ENCODE measurements around the gene SBF2.
"Not testable (repeated sequence)": the region's sequence is repeated elsewhere in the genome, so short reads cannot be mapped to it uniquely, and the experiment has no call there.

Gene SBF2

DNA sequence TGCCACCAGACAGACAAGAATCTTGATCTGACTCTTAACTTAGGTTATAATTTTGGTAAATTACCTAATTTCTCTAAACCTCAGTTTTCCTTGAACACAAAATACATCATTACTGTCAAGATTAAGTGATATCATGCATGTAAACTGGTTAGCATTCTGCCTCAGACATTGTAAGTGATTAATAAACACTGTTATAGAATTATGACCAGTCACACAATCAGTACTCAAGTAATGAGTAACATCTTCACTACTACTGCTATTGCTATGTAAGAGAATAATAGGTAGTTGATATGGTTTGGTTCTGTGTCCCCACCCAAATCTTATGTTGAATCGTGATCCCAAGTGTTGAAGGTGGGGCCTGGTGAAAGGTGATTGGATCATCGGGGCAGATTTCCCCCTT lies 218.9 kb downstream of the SBF2 start:
- in situ Hi-C loops (cut with MboI; ENCODE audit: low sequenced_read_pairs): no loop called here

- in situ Hi-C loops (cut with MboI; ENCODE audit: low sequenced_read_pairs): no loop called here
These were observed 221.2 kb downstream of the SBF2 start for GRCh38 chr11:10072841-10073240.

- in situ Hi-C loops (cut with MboI; ENCODE audit: low sequenced_read_pairs): no loop called here
These were observed 221.9 kb downstream of the SBF2 start for GRCh38 chr11:10072142-10072541.

GRCh38 chr11:10067629-10068300 lies 226.3 kb downstream of the SBF2 start:
- in situ Hi-C loops (cut with MboI; ENCODE audit: low sequenced_read_pairs): no loop called here

DNA sequence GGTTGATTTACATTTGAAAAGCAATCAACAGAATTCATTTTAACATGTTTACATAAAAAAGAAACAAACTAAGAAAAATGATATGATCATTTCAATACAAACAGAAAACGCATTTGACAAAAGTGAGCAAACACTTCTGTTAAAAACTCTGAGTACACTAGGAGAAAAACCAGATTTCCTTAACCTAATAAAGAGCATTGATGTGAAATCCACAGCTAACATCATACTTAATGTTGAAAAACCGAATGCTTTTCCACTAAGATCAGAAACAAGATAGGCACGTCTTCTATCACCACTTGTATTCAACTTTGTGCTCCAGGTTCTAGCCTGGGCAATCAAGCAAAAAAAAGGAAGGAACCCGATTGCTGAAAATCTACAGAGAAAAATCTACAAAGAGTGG lies 227.6 kb downstream of the SBF2 start:
- in situ Hi-C loops (cut with MboI; ENCODE audit: low sequenced_read_pairs): no loop called here

- in situ Hi-C loops (cut with MboI; ENCODE audit: low sequenced_read_pairs): no loop called here
These were observed 229.2 kb downstream of the SBF2 start for GRCh38 chr11:10064828-10065227.

- in situ Hi-C loops (cut with MboI; ENCODE audit: low sequenced_read_pairs): no loop called here
These were observed 235.7 kb downstream of the SBF2 start for GRCh38 chr11:10058356-10058755.

- in situ Hi-C loops (cut with MboI; ENCODE audit: low sequenced_read_pairs): no loop called here
These were observed 242.0 kb downstream of the SBF2 start for GRCh38 chr11:10051868-10052586.

- in situ Hi-C loops (cut with MboI; ENCODE audit: low sequenced_read_pairs): no loop called here
These were observed 243.5 kb downstream of the SBF2 start for GRCh38 chr11:10050561-10050960.

GRCh38 chr11:10049756-10050155 lies 244.3 kb downstream of the SBF2 start:
- in situ Hi-C loops (cut with MboI; ENCODE audit: low sequenced_read_pairs): no loop called here

DNA sequence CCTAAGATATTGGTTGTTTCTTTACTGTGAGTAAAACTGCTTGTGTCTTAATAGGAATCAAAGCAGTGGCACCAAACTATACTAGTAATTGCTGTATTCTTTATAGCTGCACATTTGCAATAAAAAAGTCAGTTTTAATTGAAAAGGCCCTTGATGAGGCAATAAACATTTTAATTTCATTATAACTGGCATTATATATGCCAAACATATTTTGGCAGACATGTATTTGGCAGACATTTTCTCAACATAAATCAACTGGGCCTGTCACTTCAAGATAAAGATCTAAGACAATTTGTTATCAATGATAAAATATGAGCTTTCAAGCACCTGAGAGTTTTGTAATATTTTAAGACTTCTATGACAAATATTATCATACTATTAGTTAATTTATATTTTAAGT lies 245.7 kb downstream of the SBF2 start:
- in situ Hi-C loops (cut with MboI; ENCODE audit: low sequenced_read_pairs): no loop called here

DNA sequence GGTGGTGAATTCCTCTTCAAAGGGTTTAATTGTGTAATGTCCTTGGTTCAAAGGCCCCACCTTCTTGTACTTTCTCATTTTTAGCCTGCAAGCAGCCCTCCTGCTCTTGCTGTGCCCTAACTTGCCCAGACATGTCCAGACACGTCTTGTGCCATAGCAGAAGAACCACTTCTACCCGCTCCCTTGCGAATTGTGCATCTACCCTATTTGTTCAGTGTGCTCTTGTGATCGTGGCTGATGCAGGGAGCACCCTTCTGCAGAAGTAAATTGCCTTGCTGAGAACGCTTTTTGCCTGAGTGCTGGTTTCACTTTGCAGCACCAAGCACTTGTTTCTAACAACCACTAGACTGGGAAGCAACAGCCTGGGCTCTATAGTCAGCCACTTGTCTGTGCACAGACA lies 249.4 kb downstream of the SBF2 start:
- in situ Hi-C loops (cut with MboI; ENCODE audit: low sequenced_read_pairs): no loop called here

GRCh38 chr11:10042699-10043098 lies 251.3 kb downstream of the SBF2 start:
- in situ Hi-C loops (cut with MboI; ENCODE audit: low sequenced_read_pairs): no loop called here

- in situ Hi-C loops (cut with MboI; ENCODE audit: low sequenced_read_pairs): no loop called here
These were observed 252.1 kb downstream of the SBF2 start for GRCh38 chr11:10041748-10042446.

DNA sequence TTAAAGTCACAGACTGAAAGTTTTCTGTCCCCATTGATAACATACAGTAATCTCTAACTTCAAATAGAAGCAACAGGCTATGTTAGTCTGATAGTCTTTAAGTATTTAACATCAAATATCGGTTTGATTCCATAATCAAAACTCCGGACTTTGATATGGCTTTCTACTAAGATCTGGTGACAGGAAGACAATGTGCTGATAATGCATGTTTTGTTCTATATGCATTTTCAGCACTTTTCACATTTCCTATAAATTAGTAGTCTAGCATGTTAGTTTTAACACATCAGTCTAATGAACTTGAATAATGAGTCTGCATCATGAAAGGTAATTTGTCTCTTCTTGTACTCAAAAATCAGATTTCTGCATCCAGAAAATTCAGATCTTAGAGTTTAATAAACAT lies 252.7 kb downstream of the SBF2 start:
- in situ Hi-C loops (cut with MboI; ENCODE audit: low sequenced_read_pairs): no loop called here

GRCh38 chr11:10038521-10039302 lies 255.3 kb downstream of the SBF2 start:
- in situ Hi-C loops (cut with MboI; ENCODE audit: low sequenced_read_pairs): no loop called here

- in situ Hi-C loops (cut with MboI; ENCODE audit: low sequenced_read_pairs): not testable (repeated sequence)
These were observed 258.1 kb downstream of the SBF2 start for GRCh38 chr11:10035932-10036331.

- in situ Hi-C loops (cut with MboI; ENCODE audit: low sequenced_read_pairs): no loop called here
These were observed 261.1 kb downstream of the SBF2 start for GRCh38 chr11:10032935-10033334.

GRCh38 chr11:10030122-10030490 lies 263.9 kb downstream of the SBF2 start:
- in situ Hi-C loops (cut with MboI; ENCODE audit: low sequenced_read_pairs): no loop called here

- in situ Hi-C loops (cut with MboI; ENCODE audit: low sequenced_read_pairs): no loop called here
These were observed 264.5 kb downstream of the SBF2 start for GRCh38 chr11:10029386-10030121.

GRCh38 chr11:10026514-10026913 lies 267.5 kb downstream of the SBF2 start:
- in situ Hi-C loops (cut with MboI; ENCODE audit: low sequenced_read_pairs): no loop called here

All from HL-60/S4 (cell line).